GM18873 (cell line): Measurements from ENCODE around the gene OPRM1.
"Not testable (repeated sequence)": the region's sequence is repeated elsewhere in the genome, so short reads cannot be mapped to it uniquely, and the experiment has no call there.

Experiments used
- ATAC-seq: cut with Tn5 transposase; IDR thresholded peaks from one replicate; pipeline ENCODE4 v1.9.1; 2021; ENCODE audit warnings: mild to moderate bottlenecking, moderate library complexity, moderate number of reproducible peaks; ENCODE audit not compliant: unreplicated experiment, low FRiP score

The OPRM1 gene

GRCh38 chr6:154201688-154202087, 162.6 kb downstream of the OPRM1 start:
- ATAC-seq = not testable (repeated sequence)

DNA sequence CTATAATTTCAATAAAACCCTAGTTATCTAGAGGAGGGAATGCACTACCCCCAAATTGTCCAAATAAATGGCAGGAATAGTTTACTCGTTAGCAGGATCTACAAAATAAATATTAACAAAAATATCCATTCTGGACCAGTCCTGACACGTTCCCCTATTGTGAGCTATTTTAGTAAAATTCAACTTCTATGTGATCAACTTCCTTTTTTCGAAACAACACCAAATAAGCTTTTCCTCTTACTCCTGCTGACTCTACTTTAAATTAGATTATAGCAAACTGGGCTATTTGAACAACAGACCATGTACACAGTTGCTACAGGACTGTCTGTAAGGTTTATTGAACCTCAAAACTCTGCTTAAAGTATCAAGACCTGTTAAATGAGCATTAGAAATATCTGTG, 163.3 kb downstream of the OPRM1 start:
- ATAC-seq = no peak

- ATAC-seq = no peak
Observed at GRCh38 chr6:154202958-154203357, 163.9 kb downstream of the OPRM1 start.

GRCh38 chr6:154206141-154206540, 167.1 kb downstream of the OPRM1 start:
- ATAC-seq = no peak

GRCh38 chr6:154206996-154207395, 168.0 kb downstream of the OPRM1 start:
- ATAC-seq = no peak

DNA sequence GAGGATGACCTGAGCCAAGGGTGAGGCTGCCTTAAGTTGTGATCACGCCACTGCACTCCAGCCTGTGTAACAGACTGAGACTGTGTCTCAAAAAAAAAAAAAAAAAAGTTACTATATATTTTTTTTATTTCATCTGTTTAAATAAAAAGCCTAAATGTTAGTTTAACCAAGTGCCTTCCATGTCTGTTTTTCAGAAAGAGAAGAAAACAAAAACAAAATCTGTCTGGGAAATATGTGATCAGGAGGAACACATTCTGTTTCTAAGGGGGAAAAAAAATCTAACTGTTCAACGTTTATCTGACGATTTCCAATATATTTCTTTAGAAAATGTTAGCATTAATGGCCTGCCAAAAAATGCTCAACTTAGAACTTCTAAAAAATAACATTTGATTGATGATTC, 170.5 kb downstream of the OPRM1 start:
- no peak for ATAC-seq

DNA sequence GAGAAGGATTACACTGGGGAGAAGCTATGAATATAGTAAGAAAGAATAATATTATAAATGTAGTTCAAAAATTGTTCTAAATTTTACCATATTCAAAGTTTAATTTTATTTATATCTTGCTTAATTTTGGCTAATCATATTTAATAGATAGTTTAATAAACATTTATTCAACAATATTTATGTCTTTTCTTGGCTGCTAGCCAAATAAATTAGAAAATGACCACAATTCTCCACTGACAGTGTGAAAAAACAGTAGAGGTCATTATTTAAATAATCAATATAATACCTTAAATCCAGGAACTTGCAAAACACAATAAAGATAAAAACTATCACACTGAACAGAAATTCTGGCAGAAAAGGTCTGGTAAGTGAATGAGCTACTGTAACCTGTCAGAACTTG, 171.6 kb downstream of the OPRM1 start:
- ATAC-seq = no peak

GRCh38 chr6:154213782-154214181, 174.7 kb downstream of the OPRM1 start:
- no peak for ATAC-seq

GRCh38 chr6:154218301-154218700, 179.3 kb downstream of the OPRM1 start:
- ATAC-seq = no peak

DNA sequence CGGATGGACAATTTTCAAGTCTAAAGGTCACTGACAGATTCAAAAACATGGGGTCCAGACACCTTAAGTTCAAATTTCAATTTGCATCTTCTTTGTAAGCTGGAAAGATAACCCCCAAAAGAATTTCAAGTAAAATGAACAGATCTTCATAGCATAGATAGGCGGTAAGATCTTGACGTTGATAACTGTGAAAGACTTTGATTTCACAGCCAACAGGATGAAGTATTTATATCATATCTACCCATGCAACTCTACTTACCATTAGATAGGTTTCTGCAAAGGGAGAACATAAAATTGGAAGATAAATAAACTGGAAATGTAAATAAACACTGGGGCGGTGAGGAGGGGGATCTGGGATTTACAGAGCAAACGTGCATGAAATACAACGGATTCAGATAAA, 179.7 kb downstream of the OPRM1 start:
- no peak for ATAC-seq

DNA sequence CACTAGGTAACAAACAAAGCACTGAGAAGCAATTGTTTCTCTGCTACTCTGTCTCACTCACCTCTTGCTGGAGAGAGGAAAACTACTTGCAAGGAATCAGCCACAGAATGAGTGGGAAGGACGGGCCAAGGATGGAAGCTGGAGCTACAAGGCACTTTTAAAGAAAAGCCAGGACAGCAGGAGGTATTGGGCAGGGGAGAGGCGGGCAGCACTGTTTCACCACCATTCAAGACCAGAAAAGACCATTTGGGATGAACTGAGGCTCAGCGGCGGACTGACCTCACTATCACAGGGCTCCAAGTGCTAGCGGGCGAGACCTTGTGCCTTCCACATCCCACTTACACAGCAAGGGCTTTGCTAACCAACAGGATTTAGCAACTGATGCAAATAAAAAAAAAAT, 180.2 kb downstream of the OPRM1 start:
- ATAC-seq = no peak

GRCh38 chr6:154222716-154223115, 183.7 kb downstream of the OPRM1 start:
- no peak for ATAC-seq

GRCh38 chr6:154223296-154223695, 184.3 kb downstream of the OPRM1 start:
- no peak for ATAC-seq

- no peak for ATAC-seq
Observed at GRCh38 chr6:154226461-154226860, 187.4 kb downstream of the OPRM1 start.

DNA sequence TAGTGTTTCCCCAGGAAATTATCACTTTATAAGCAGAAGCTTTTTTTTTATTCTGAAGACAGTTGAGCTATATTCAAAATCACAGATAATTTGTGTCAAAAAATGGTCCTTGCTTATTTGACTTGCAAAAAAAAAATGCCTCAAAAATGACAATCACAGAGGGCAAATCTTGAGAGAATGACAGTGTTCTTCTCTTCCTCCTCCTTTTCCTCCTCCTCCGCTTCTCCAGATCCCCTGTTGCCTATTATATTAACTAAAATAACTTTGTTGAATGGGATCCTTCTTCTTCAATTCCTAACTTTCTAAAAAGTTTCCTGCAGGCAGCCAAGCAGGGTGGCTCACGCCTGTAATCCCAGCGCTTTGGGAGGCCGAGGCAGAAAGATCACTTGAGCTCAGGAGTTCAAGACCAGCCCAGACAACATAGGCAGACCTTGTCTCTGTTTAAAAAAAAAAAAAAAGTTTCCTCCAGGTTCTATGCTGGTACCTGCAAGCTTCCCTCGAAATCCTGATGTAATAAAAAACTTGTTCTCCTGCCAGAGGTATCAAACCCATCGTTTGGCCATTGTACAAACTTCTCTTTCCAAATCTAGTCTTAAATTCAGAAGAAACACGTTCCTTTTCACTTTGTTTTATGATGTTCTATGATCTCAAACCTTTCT, 189.0 kb downstream of the OPRM1 start:
- no peak for ATAC-seq

GRCh38 chr6:154228521-154228905, 189.5 kb downstream of the OPRM1 start:
- no peak for ATAC-seq

DNA sequence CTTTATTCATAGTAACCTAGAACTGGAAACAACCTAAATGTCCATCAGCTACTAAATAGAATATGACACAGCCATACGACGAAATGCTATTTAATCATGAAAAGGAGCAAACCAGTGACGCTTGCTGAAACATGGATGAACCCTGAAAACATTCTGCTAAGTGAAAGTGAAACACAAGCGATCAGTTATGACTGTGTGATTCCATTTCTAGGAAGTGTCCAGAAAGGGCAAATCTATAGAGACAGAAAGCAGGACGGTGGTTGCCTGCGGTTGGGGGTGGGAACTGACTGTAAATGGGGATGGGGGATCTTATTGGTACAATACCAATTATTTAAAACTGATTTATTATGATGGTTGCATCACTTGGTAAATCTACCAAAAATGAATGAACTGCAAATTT, 190.7 kb downstream of the OPRM1 start:
- peak; percentile 69 for ATAC-seq

DNA sequence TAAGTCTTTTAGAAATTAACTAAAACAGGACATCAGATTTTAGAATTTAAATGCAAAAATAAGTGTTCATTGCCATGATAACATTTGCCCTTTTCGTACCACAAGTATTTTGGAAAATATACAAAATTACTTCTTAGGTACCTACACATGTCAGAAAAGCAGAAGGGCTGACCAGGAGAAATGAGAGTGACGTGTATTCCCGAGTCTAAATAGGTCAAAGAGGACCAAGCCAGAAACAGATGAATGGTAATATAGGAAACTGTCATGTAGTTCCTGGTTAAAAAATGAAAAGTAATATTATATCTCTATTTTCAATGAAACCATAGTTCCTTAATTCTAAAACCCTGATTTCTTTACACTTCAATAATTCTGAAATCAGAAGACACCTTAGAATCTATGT, 191.4 kb downstream of the OPRM1 start:
- ATAC-seq = no peak

GRCh38 chr6:154230910-154231595, 192.0 kb downstream of the OPRM1 start:
- ATAC-seq = no peak

- ATAC-seq = no peak
Observed at GRCh38 chr6:154232013-154232910, 193.2 kb downstream of the OPRM1 start.

- ATAC-seq = no peak
Observed at GRCh38 chr6:154233383-154233782, 194.3 kb downstream of the OPRM1 start.
